Fibroblast of skin of right quadriceps (primary cell): ENCODE results near the gene CALB2.
"Not testable (repeated sequence)": the region's sequence is repeated elsewhere in the genome, so short reads cannot be mapped to it uniquely, and the experiment has no call there.

Source experiments
- DNase-seq: peaks from one replicate; pipeline ENCODE4 v3.0.0-alpha.2; 2013

Gene CALB2, protein sequence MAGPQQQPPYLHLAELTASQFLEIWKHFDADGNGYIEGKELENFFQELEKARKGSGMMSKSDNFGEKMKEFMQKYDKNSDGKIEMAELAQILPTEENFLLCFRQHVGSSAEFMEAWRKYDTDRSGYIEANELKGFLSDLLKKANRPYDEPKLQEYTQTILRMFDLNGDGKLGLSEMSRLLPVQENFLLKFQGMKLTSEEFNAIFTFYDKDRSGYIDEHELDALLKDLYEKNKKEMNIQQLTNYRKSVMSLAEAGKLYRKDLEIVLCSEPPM

DNA sequence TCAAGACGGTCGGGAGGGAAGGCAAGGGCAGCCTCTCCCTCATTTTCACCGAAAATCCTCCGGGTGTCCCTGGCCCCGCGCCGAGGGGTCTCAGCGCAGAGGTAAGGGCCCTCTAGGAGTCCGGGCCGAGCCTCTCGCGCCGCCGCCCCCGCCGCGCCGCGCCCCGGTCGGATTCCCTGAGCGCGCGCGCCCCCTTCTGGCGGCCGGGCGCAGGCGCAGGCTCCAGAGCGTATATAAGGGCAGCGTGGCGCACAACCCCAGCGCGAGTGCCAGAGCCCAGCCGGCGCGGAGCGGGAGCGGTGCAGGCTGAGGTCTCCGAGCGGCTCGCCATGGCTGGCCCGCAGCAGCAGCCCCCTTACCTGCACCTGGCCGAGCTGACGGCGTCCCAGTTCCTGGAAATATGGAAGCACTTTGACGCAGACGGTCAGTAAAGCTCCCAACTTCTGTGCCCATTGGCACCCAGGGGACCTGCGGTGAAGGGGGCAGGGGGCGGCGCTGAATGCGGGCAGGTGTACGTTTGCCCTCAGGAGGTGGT is at the start of gene CALB2:
CALB2 (plus strand) TSS at position 260 of the 535 bp plus-strand sequence; CDS start at position 330, 70 bp downstream.
- DNase-seq = peak; percentile 49

DNA sequence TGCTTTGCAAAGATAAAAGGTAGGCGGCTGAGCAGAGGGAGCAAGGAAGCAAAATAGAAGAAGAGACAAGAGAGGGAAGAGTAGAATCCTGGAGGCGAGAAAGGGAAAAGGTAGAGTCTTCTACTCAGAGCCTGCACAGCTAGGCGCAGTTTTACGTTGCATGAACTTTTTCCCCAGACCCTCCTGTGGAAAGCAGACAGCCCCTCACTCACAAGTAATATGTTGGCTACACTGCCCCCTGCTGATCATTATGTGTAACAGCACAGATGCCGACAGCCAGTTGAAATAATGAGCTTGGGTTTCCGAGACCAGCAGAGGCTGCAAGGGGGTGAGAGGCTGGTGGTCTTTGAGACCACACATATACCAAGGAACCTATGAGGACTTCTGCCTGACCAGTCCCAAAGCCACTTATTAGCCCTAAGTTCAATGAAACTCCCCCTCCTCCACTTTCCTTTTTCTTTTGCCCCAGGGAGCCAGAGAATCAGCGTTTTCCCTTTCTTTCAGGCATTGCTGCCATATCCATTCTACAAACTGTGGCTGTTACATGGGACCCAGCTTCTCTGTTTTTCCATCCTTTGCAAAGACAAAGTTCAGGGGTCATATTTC is 46.9 kb upstream of the CALB2 start:
- peak; percentile 11 for DNase-seq

DNA sequence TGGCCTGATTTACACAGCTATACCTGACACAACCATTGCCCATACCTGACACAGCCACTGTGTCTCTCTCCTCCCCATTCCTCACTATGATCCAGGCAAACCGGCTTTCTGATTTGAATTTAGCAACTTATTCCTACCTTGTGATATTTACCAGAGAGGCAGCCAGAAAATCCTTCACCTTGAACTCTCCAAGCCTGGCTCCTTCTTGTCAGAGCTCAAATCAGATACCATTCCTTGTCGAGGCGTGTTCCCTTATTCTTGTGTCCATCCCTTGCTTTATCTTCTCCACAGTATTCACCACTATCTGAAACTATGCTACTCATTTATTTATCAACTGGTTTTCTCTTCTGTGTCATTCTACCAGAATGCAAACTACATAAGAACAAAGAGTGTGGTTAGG is 44.9 kb upstream of the CALB2 start:
- not testable (repeated sequence) for DNase-seq

DNA sequence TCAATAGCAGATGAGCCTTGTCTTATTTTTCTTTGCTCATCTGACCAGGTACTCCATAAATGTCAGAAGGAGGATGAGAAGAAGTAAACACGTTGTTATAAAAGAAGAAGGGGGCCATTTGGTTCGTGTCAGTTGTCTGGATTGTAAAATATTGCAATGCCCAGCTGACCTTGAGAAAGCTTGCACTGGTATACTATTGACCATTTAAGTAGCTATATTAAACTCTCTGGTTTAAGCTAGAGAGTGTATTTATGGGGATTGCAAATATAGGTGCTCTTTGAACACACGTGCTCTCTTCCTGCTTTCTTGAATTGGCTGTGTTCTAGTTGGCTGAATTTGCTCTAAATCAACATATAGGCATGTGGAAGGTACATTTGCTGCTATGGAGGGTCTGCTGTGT is 43.3 kb upstream of the CALB2 start:
- DNase-seq = no peak

DNA sequence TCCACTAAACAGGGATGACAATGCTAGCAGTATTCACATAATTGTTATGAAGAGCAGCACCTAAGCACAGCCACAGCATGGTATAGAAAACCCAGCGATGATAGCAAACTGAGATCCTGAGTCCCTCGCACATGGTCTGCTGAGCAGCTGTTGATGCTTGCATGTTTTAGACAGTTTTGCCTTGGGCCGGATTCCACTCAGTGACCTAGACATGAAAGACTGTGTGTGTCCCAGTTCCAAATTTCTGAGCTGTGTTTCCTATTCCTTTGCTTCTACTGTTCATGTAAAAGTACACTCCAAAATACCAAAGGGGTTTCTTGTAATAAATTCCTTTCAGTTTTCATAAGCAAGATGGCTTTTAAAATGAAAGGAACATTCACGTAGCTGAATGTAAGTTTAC is 38.5 kb upstream of the CALB2 start:
- DNase-seq = no peak

DNA sequence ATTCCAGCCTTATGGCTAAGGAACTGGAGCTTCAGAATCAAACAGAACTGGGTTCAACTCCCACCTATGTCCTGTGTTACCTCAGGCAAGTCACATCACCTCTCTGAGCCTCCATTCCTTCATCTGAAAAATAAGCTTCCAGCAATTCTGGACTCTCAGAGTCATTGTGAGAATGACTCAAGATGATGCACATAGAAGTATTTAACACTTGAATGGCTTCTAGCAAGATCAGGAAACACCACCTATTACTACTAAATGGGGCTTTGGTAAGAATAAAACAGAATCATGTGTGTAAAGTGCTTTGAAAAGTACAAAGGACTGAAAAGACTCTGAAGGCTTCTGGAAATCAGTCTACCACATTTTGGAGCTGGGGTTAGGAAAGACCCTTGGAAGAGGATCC is 30.8 kb upstream of the CALB2 start:
- DNase-seq = no peak

DNA sequence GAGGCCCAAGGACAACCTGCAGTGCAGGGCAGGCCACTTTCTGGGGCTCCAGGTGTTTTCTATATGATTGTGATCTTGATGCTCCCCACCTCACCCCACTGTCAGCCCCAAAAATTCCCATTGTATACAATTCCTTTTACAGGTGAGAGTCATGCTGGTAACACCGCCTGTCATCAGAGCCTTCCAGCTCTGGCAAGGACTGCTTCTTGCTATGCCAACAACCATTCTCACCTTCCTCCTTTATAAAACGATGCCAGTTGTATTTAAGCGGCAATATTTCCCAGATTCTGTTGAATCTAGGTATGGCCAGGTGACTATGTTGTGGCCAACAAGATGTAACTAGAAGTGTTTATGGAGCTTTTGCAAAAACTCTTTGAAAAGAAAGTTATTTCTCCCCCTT is 30.4 kb upstream of the CALB2 start:
- DNase-seq = no peak

DNA sequence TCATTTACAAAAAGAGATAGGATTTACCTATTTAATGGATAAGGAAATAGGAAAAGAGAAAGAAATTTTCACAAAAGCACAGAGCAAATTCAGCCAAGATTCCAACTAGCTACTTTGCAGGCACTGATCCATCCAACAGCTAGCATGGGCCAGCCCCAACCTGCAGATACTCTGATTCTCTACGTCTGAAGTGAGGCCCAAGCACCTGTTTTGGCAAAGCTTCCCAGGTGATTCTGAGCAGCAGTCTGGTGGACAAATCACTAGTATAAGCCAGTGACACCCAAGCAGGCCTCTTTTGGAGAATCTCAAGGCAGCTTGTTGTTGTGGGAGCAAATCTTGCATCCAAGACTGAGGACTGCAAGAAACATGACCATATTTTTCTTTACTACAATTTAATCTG is 20.9 kb upstream of the CALB2 start:
- no peak for DNase-seq

DNA sequence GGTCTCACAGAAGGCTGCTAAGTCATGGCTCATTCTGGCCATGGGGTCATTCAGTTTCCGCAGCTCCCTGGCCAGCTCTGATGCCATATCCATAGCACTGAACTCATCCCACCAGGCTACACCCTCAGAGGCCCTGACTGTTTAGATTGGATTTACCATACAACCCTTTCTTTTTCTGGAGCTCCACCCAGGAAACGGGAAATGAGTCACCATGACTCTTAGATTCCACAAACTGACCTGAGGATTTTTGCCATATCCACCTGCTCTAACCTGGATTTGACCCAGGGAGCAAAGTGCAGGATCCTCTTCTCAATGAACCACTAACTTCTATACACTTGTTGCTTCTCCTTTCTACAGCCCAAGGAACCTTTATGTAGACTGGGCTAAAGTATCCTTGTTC is 20.3 kb upstream of the CALB2 start:
- DNase-seq = no peak

DNA sequence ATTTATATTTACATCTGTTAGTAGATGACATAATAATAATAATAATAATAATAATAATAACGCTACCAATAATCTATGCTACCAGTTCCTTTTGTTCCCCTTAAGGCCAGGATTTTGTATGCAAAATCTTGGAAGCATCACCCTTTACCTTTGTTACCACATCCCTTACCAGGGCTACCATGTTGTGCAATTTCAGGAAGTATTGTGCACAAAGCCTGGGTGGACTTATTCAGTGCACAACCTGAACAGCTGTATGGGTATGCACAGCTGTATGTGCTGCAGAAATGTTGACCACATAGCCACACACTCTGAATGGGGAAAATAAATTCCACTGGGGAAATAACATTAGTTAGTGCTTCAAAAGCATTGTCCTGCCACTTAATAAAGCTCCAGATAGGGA is 19.9 kb upstream of the CALB2 start:
- no peak for DNase-seq

DNA sequence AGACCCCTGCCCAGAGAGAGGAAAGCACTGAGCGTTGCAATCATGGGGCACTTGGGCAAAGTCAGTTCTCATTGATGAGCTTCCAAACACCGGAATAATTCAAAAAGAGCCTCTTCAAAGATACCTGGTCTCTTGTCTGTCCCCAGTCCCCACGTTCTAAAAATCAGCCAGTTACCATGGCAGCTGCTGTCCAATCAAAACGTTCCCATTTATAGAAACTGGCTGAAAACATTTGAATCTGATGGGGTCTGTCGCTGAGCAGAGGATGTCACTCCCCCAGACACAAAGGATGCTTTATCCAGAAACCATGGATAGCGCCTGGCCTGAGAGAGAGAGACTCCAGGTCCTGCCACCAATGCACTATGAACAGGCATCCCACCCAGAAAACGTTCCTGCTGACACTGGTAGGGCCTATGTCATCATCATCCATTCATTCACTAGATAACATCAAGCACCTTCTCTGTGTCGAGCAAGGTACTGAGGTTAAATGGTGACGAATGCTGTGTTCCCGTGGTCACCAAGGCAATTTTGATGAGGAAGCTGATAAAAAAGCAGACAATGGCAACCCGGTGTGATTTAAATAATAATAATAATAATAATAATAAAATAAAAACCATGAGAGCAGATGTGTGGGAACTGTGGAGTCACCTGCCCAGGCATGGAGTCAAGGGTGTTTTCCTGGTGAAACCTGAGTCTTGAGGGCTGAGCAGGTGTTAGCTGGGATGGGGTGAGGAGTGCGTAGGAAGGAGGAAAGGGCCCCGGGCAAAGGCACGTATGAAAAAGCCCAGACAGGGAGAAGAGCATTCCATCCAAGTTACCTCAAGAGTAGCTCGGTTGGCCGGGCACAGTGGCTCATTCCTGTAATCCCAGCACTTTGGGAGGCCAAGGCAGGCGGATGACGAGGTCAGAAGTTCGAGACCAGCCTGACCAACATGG is 19.0 kb upstream of the CALB2 start:
- no peak for DNase-seq

DNA sequence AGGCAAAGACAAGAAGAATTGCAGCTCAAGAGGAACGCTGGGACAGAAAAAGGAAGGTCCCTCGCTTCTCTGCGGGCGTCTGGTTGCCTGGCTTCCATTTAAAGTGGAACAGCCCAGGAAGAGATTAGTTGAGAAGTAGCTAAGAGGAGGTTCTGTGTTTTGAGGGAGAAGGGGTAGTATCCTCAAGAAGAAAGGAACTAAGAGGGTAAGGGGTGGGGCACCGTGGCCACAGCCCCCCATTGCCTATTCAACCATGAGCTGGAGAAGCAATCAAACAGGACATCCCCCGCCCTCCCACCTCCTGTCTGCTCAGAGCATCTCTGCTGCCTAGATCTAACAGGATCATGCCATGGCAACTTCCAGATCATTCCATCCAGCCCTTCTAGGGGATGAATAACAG is 18.1 kb upstream of the CALB2 start:
- DNase-seq = no peak

DNA sequence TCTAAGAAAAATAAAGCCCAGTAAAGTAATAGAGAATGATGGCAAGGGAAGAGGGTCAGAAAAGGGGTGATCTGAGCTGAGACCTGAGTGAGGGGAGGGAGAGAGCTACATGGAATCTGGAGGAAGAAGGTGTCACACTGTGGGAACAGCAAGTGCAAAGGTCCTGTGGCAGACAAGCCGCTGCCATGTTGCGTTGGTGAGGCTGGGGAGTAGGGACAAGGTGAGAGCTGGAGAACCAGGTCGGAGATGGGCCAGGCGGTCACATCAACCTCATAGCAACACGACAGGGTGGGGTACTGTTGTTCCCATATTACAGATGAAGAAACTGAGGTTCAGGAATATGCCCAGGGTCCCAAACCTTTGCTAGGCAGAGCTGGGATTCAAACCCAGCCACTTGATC is 16.6 kb upstream of the CALB2 start:
- DNase-seq = no peak

DNA sequence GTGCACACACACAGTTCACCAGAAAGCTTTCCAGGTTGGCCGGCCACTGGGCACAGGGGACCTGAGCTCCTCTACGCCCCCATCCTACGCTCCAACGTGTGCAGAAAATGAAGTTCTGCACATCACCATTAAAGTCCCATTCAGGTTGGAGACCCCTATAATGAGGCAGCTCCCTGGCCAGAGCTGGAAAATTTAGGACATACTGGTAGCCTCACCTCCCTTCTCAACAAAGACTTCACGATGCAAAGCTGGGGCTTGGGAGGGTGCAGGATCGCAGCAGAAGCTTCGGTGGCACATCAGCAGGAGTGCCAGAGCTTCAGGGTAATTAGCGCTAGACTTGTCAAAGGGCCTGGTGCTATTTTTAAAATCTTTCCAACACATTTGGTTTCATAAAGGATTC is 15.4 kb upstream of the CALB2 start:
- DNase-seq = no peak

DNA sequence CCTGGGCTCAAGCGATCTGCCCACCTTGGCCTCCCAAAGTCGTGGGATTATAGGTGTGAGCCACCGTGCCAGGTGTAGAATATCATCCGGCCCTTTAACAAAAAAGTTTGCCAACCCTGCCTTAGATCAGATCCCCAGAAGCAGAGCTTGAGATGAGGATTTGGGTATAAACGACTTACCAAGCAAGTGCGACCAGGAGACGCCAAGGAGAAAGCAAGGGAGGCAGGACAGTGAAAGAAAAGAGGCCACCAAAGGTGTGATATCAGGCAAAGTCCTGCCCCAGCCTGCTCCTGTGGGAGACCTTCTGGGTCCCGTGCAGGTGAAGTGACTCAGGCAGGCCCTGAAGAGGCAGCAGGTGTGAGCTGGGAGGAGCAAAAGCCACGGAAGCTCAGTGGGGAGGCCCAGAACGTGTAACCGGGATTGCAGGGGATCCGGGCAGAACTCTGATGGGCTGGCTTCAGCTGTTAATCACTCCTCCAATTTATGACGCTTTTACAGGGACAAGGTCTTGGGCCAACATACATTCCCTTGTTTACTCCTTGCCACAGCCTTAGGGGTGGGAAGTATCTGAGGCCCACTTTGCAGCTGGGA is 14.1 kb upstream of the CALB2 start:
- no peak for DNase-seq

DNA sequence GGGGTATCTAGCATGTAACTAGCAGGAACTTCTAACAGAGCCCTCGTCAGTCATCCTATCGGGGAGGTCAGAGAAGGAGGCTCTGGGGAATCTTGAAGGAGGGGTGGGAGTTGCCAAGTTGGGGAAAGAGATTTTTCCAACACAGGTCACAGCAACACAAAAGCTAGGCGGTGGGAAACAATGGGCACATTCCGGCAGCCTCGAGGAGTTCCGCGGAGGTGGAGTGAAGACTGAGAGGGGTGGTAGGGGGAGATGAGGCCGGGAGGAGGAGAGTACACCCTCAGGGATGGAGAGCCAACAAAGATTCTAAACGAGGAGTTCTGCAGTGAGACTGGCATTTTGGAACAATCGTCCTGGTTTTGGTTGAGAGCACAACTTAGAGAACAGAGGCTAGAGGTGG is 13.5 kb upstream of the CALB2 start:
- DNase-seq = no peak

DNA sequence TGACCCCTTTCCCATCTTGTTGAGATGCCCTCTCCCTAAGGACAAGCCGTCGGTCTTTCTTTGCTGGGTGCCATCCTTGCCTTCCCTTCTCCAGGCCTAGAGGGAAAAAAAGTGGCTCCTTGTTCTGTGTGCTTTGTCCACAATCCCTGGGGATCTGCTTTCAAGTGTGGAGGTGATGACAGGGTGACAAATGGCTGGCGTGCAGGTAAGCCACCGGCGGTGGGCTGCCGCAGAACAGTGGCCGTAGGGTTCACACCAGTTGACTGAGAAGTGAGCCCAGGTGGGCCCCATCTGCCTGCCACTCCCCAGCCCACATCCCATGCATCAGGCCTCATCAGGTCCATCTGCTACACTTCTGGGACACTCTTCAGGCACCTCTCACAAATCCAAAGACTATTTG is 11.4 kb upstream of the CALB2 start:
- DNase-seq = no peak

DNA sequence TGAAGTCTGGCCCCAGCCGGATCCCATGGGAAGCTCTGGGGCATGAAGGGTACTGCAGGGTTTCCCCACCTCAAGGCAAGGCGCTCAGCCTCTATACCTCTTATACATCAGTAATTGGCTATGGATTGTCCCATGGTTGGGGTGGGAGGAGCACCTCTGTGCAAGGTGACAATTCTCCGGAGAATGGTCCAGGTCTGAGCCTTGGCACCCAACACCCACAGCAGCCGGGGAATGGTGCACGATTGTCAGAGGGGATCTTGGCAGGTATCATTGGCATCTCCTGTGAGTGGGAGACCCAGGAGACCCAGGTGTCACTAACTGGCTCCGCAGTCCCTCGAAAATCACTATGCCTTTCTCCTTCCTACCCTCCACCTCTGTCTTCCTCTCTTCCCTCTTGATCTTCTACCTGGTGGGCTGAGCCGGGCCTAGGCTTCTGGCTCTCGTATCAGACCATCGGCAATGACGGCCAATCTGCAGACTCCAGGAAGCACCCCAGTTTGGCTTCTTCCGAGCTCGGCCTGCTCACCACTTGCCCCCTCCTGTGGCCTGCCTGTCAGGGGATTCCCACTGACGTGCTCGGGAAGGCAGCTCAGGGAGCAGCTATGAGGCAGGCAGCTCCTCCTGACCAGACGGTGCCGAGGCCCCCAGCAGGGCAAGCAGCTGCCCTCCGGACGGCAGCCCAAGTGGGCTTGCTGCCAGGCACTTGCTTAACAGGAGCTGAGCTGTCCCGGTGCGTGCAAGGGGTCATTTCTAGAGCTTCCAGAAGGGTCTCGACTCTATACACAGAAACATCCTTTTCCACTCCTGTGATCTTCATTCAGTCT is 10.0 kb upstream of the CALB2 start:
- DNase-seq = no peak

DNA sequence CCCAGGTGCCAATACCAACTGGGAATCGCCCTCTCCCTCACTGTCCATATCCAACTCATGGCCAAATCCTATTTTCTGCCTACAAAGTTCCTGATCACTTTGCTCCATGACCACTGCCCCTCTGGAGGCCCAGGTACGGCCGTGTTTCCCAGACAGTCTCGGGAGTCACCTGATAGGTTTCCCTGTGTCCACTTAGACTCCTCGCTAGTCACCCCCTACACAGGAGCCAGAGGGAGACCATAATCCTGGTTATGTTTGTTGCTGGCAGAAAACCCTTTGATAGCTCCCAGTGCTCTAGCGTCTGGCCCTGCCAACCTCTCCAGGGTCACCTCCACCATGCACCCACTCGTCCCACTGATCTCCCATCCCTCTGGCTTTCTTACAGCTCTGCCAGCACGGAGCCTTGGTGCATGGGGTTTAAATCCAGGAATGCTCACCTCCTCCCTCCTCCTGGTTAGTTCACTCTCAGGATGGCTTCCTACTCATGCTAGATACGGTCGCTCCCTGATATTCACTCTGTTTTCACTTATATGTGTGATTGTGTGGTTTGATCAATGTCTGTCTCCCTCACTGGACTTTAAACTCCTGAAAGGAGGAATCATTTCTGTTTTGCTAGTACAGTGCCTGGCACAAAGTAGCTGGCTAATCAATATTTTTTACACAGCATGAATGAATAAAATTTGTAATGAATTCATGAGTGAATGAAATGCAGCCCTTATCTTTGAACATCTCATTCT is 7.5 kb upstream of the CALB2 start:
- DNase-seq = no peak

DNA sequence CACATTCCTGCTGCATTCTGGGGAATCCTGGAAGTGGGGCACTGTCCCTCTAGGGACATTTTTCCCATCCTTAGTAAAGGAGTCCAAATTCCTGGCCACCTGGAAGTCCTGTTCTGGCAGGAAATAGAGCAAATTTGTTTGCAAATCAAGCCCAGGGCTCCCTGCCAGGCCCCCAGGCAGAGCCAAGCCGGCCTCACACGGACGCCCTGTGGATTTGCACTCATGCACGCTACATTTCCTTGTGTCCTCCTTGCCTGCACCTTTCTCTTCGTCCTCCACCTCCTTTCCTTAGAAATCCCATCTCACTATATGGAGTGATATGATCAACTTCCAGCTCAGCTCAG is 7.0 kb upstream of the CALB2 start:
- DNase-seq = no peak

DNA sequence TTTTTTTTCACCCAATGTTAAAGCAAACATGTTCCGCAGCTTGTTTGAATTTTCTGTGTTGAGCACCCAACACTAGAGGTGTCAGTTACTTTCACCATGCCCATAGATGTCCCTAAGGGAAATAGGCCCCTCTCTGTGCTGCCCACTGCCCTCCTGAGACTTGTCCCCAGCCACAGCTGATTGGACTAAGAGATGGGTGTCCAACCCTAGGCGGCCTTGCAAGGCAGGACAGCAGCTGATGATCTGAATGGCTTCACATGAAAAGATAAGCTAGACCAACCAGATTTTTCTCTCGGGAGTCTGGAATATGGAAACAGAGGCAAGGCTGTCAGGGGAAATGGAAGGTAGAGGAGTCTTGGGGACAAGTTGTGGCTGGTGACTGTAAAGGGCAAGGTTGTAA is 6.1 kb upstream of the CALB2 start:
- DNase-seq = no peak

DNA sequence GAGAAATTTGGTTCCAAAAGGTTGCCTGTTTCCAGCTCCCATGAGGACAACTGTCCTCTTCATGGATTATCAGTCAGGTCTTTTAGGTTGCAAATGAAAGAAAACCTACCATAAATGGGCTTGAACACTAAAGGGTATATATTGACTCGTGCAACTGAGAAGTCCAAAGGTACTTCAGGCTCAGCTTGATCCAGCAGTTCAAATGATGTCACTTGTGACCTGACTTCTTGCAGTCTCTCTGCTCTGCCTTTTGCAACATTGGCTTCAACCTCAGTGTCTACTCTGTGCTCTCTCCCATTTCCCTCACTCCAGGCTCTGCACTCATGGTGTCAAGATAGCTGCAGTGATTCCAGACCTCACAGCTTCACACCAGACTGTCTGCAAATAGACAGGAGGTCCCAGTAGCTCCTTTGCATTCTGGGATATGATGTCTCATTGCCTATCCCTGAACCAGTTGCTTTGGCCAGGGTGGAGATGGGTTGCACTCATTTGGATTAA is 5.5 kb upstream of the CALB2 start:
- no peak for DNase-seq
